Keratinocyte (primary cell): ENCODE results near the gene LMOD2. TPM values are rescaled to one million over a fixed set of nuclear protein-coding genes. Genes with fewer than 3 reads are reported as not detected.

ENCODE experiments used
- DNase-seq: peaks from one replicate; pipeline ENCODE4 v3.0.0-alpha.2; 2011; ENCODE audit warnings: low read depth, missing footprints, low spot score
- FAIRE-seq: peaks from 2 replicates; lab custom pipeline; 2011; peaks lifted over from hg19 to GRCh38; lab: Jason Lieb, UNC
- H2AFZ ChIP-seq: 2 replicates; pipeline ENCODE4 v1.6.0; 2012; ENCODE audit warnings: low read length, control low read depth, inconsistent platforms; ENCODE audit not compliant: control insufficient read depth
- H3K27ac ChIP-seq: 2 replicates; pipeline ENCODE4 v1.5.1; 2011; ENCODE audit warnings: low read length; ENCODE audit not compliant: control insufficient read depth, insufficient read depth
- H3K27me3 ChIP-seq: 3 replicates; pipeline ENCODE4 v1.6.0; 2011; ENCODE audit warnings: low read length; ENCODE audit not compliant: control insufficient read depth, insufficient read depth; ENCODE audit errors: extremely low read depth
- H3K36me3 ChIP-seq, 2 experiments: 2 replicates in 1 of 2; 3 replicates in 1 of 2; pipeline ENCODE4 v1.5.1; 2011; ENCODE audit warnings: low read length in 2 of 2, mild to moderate bottlenecking in 1 of 2; ENCODE audit not compliant: control insufficient read depth in 2 of 2, insufficient read depth in 2 of 2; ENCODE audit errors: extremely low read depth in 1 of 2
- H3K4me1 ChIP-seq: 3 replicates; pipeline ENCODE4 v1.5.1; 2011; ENCODE audit warnings: low read length; ENCODE audit not compliant: control insufficient read depth, insufficient read depth; ENCODE audit errors: extremely low read depth
- H3K4me2 ChIP-seq: 3 replicates; pipeline ENCODE4 v1.6.0; 2011; ENCODE audit warnings: low read depth, low read length; ENCODE audit not compliant: control insufficient read depth, insufficient read depth; ENCODE audit errors: extremely low read depth
- H3K4me3 ChIP-seq, 3 experiments: fragments of 200-600 bp in 1 of 3; sonication (generic) in 1 of 3; 2 replicates in 2 of 3; 3 replicates in 1 of 3; pipeline ENCODE4 v1.5.1; 2011 to 2016; ENCODE audit warnings: low read length in 3 of 3, mild to moderate bottlenecking in 3 of 3, control low read depth in 2 of 3, inconsistent platforms in 1 of 3, low read depth in 1 of 3, mixed read lengths in 1 of 3, mixed run types in 1 of 3, moderate library complexity in 1 of 3; ENCODE audit not compliant: control insufficient read depth in 2 of 3, insufficient read depth in 2 of 3; ENCODE audit errors: extremely low read depth in 1 of 3
- H3K79me2 ChIP-seq: 2 replicates; pipeline ENCODE4 v1.6.0; 2012; ENCODE audit warnings: low read length; ENCODE audit not compliant: control insufficient read depth, insufficient read depth
- H3K9ac ChIP-seq: 3 replicates; pipeline ENCODE4 v1.6.0; 2011; ENCODE audit warnings: low read length; ENCODE audit not compliant: control insufficient read depth, insufficient read depth; ENCODE audit errors: extremely low read depth
- H3K9me1 ChIP-seq: 3 replicates; pipeline ENCODE4 v1.6.0; 2011; ENCODE audit warnings: low read length; ENCODE audit not compliant: control insufficient read depth, insufficient read depth; ENCODE audit errors: extremely low read depth
- H3K9me3 ChIP-seq: 2 replicates; pipeline ENCODE4 v1.5.1; 2012; ENCODE audit warnings: low read depth, low read length; ENCODE audit not compliant: control insufficient read depth
- H4K20me1 ChIP-seq: 3 replicates; pipeline ENCODE4 v1.6.0; 2011; ENCODE audit warnings: low read length; ENCODE audit not compliant: control insufficient read depth, insufficient read depth; ENCODE audit errors: extremely low read depth
- EZH2 ChIP-seq: IDR thresholded peaks from one replicate; pipeline ENCODE4 v1.6.1; 2012; ENCODE audit warnings: inconsistent platforms, mild to moderate bottlenecking, low read length, moderate library complexity
- dilution Hi-C: fragments of 300-500 bp; cut with MboI; formaldehyde crosslinking; loops from one replicate; pipeline ENCODE4 v1.7.0; 2020; ENCODE audit warnings: low sequenced_read_pairs; ENCODE audit not compliant: extremely low pct_ligation_motif_present
- polyA plus RNA-seq, 5 experiments: library from polyadenylated mRNA; depleted of rRNA in 3 of 5; stranded (reverse) in 3 of 5; stranded (forward) in 1 of 5; unstranded in 1 of 5; fragments of >200 nt; gene quantifications; 1 replicate in 1 of 5; 2 replicates in 3 of 5; 3 replicates in 1 of 5; pipeline versions ENCODE4 v1.2.1 to v1.2.3, GENCODE V29; 2011 to 2012; ENCODE audit warnings: missing spikeins in 2 of 5, low read depth in 1 of 5, low replicate concordance in 1 of 5
- TF ChIP-seq, protein P1 (sequence below), 3 experiments: IDR thresholded peaks in 1 of 3; conservative IDR thresholded peaks in 1 of 3; optimal IDR thresholded peaks in 1 of 3; 2 replicates in 2 of 3; 3 replicates in 1 of 3; pipeline versions ENCODE3 to v1.5.1; 2011; ENCODE audit warnings: low read length in 3 of 3, mild to moderate bottlenecking in 3 of 3, moderate library complexity in 2 of 3, control low read depth in 1 of 3, inconsistent platforms in 1 of 3; ENCODE audit not compliant: insufficient read depth in 2 of 3; ENCODE audit errors: extremely low read depth in 1 of 3

LMOD2 gene
- polyA plus RNA-seq, 1 donor (not counting 4 experiments of a cell fraction or from before 2014, with no cell fraction given), result not detected

DNA sequence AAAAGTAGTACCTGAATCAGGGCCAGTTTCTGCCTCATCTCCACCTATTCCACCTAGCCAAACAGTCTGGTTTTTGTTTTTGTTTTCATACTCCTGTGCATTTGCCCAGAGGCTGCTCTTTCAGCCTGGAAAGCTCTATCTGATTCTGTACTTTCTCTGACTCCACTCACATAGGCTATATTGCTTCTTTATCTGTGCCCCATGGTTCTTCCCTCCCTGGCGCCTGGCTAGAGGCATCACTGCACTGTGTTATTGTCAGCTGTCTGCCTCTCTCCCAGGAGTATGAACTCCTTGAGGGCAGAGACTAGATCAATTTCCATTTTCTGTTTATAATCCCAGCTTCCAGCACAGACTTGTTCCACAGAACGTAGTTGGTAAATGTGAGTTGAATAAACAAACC lies 5.1 kb upstream of the LMOD2 start:
- DNase-seq (no peak), FAIRE-seq (no peak)
- Histone ChIP-seq H3K9me3 (no peaks in the 10 kb centered on the region), H3K27ac (no peak overlapping the region), H2AFZ (no peak overlapping the region), H3K9ac (no peak overlapping the region), H3K79me2 (no peaks in the 10 kb centered on the region), H3K36me3 (no peaks in the 10 kb centered on the region), H3K27me3 (no peaks in the 10 kb centered on the region), H3K9me1 (no peaks in the 10 kb centered on the region), H3K4me3 (no peak overlapping the region), H4K20me1 (no peaks in the 10 kb centered on the region), H3K4me1 (peaks cover 11% of the 10 kb centered on the region), H3K4me2 (no peak overlapping the region)
- dilution Hi-C loops, result no loop called here
- TF ChIP-seq, protein P1, sequence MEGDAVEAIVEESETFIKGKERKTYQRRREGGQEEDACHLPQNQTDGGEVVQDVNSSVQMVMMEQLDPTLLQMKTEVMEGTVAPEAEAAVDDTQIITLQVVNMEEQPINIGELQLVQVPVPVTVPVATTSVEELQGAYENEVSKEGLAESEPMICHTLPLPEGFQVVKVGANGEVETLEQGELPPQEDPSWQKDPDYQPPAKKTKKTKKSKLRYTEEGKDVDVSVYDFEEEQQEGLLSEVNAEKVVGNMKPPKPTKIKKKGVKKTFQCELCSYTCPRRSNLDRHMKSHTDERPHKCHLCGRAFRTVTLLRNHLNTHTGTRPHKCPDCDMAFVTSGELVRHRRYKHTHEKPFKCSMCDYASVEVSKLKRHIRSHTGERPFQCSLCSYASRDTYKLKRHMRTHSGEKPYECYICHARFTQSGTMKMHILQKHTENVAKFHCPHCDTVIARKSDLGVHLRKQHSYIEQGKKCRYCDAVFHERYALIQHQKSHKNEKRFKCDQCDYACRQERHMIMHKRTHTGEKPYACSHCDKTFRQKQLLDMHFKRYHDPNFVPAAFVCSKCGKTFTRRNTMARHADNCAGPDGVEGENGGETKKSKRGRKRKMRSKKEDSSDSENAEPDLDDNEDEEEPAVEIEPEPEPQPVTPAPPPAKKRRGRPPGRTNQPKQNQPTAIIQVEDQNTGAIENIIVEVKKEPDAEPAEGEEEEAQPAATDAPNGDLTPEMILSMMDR (optimal IDR thresholded peaks at IDR 0.05 in 1 of 3, IDR thresholded peaks at IDR 0.05 in 1 of 3, conservative IDR thresholded peaks at IDR 0.05 in 1 of 3; ENCODE audit: extremely low read depth in 1 of 3, insufficient read depth in 2 of 3, low read length in 3 of 3), result no peak
- TF ChIP-seq EZH2, result no peak

DNA sequence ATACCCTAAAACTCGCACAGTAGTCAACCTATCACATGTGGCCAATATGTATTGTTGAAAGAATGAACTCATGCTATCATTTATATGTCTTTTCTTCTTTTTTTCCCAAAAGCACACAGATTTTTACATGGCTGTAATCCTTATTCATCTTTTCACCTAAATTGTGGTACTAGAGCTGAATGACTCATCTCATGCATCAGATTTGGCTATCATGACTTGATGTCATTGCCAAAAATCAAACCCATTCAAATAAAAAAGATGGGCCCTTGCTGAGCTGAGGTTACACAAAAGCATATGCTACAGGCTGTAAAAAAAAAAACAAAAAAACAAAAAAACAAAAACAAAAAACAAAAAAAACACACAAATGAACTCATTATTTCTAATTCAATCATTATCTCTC lies 3.3 kb upstream of the LMOD2 start:
- FAIRE-seq (no peak), DNase-seq (no peak)
- Histone ChIP-seq H3K4me2 (no peak overlapping the region), H3K27me3 (no peaks in the 10 kb centered on the region), H3K9me1 (no peaks in the 10 kb centered on the region), H3K4me1 (peaks cover 7% of the 10 kb centered on the region), H3K36me3 (no peaks in the 10 kb centered on the region), H3K4me3 (no peak overlapping the region), H3K79me2 (no peaks in the 10 kb centered on the region), H4K20me1 (no peaks in the 10 kb centered on the region), H3K27ac (no peak overlapping the region), H3K9ac (no peak overlapping the region), H2AFZ (no peak overlapping the region), H3K9me3 (no peaks in the 10 kb centered on the region)
- no peak for TF ChIP-seq EZH2
- TF ChIP-seq, protein P1 (optimal IDR thresholded peaks at IDR 0.05 in 1 of 3, IDR thresholded peaks at IDR 0.05 in 1 of 3, conservative IDR thresholded peaks at IDR 0.05 in 1 of 3; ENCODE audit: extremely low read depth in 1 of 3, insufficient read depth in 2 of 3, low read length in 3 of 3), result no peak
- dilution Hi-C loops, result no loop called here
